ENCODE measurements around the gene HAND2. TPM values are rescaled to one million over a fixed set of nuclear protein-coding genes. Genes with fewer than 3 reads are reported as not detected.

Gene HAND2
- total and polyA plus RNA-seq, 2 of the 8 experiments (the other 6 are each of a cell fraction or from before 2014, with no cell fraction given): 0.05 TPM; not detected in 1

DNA sequence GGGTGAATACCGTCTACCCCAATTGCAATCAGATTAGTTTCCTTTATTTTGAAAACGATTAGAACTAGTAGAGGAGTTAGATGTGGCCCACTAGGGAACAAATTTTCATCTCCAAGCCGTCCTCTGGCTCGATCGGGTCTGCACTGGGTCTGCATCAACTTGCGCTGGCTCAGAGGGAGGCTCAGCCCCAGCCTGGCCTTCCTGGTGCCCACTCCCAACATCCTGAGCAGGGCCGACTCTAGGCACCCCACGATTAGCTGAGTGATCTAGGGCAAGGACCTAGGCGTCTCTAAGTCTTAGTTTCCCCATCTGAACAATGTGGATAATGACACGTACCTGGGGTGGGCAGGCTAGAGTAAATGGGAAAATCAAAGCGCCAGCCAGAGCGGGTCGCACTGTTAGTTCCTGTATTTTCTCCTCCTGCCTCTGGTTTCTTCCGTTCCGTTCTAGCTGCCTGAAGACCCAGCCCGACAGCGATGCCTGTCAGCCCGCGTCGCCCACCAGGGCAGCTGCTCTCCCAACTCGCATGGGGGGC, 7.7 kb upstream of the HAND2 start (continued):
- TF ChIP-seq GTF2F1 (IDR thresholded peaks at IDR 0.05; ENCODE audit: borderline replicate concordance, low read depth, low read length) (no peak), TCF12 (IDR thresholded peaks at IDR 0.05; ENCODE audit: low read depth, low read length) (no peak)
